ENCODE results near the gene ZNF813.

DNA sequence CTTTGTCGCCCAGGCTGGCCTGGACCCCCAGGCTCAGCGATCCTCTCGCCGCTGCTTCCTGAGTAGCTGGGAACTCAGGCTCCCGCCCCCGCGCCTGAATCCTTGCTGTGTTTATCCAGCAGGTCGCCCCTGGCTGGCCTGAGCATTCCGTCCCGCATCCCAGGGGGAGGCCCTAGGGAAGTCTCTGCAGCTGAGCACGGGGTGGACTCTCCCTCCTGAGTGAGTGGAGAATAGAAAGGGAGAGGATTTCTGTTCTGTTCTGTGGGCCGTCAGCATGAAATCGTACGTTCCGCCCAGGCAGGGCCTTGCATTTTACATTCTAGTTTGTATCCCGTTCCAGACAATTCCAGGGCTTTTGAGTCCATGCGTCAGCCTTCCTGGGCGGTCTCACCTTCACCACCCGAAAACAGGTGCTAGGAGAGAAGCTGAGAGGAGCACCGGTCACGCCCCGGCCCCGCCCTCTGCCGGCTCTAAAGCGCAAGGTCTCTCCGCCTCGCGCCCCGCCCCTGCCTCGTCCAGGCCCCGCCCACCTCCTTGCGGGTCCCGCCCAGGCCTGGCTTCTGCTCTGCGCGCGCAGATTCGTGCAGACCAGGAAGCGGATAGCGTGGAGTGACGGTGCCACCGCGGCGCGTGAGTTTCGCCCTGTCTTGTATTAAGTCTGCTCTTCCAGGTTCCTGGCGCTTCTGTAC lies 36.0 kb upstream of the ZNF813 start, which contains the start of gene ZNF761:
- TF ChIP-seq YY1 (IDR thresholded peaks at IDR 0.05; ENCODE audit: insufficient read depth, insufficient read length) (no peak), ZNF274 (IDR thresholded peaks at IDR 0.05; ENCODE audit: low read depth, low read length) (no peak)

Measured in NT2/D1 (cell line).